Left cardiac atrium (tissue), 4 donors: ENCODE data around the gene MCC. TPM values are rescaled to one million over a fixed set of nuclear protein-coding genes. Genes with fewer than 3 reads are reported as not detected.
A peak's percentile ranks its signal among the peaks of the same experiment; 100 is the strongest.

ENCODE experiments used
- ATAC-seq, 2 donors: fragments of 200-7000 bp; cut with Tn5 transposase; one replicate each; pipeline ENCODE4 v1.9.1; 2020; ENCODE audit warnings: mild to moderate bottlenecking in 2 of 2, moderate library complexity in 2 of 2
- DNase-seq: peaks from one replicate; pipeline ENCODE4 v3.0.0-alpha.2; 2020
- intact Hi-C, 2 donors: fragments of 100-400 bp; cut with DNase I; formaldehyde crosslinking; loops; one replicate each; pipeline versions ENCODE4 v1.14.1 to v1.15.1; 2022 to 2023
- total RNA-seq, 2 donors: library from RNA; stranded (reverse); fragmentation: NEBNext Ultra II Directional; extraction: Animal tissue kit (Norgen Biotek cat#: 25700); gene quantifications; one replicate each; pipeline ENCODE4 v1.2.1, GENCODE V29; 2021
- donor health status: DM: no; HTN: yes; CAD: no.
- donor health status: DM: no; HTN: yes; CAD: no; lungs with severe emphysema.
- donor health status: DM: yes; HTN: yes; CAD: no.
- donor health status: Dilated cardiomyopathy.

Gene MCC
- total RNA-seq, 2 donors from 2014 or later = 18.2 to 28.6 TPM

GRCh38 chr5:113203916-113204315, 284.3 kb downstream of the MCC start:
- intact Hi-C loops = loop anchor here (5.0 to 10.0 kb wide), 2 partner anchors 91 to 112 kb away; no protein-coding TSS in a partner anchor
- ATAC-seq = no peak
- DNase-seq = no peak

GRCh38 chr5:113202746-113203716, 285.2 kb downstream of the MCC start:
- intact Hi-C loops = loop anchor here (5.0 to 10.0 kb wide), 2 partner anchors 92 to 111 kb away; no protein-coding TSS in a partner anchor
- DNase-seq = peak; percentile 87
- peak; percentile 87 to 95 for ATAC-seq

- ATAC-seq = no peak
- DNase-seq = no peak
- intact Hi-C loops = loop anchor here (5.0 to 10.0 kb wide), 2 partner anchors 93 to 110 kb away; no protein-coding TSS in a partner anchor
Observed at GRCh38 chr5:113202287-113202686, 286.0 kb downstream of the MCC start.

GRCh38 chr5:113201715-113202114, 286.5 kb downstream of the MCC start:
- no peak for DNase-seq
- intact Hi-C loops = loop anchor here (5.0 to 10.0 kb wide), 2 partner anchors 93 to 109 kb away; no protein-coding TSS in a partner anchor
- no peak for ATAC-seq

GRCh38 chr5:113199122-113199905, 288.9 kb downstream of the MCC start:
- ATAC-seq = no peak
- DNase-seq = no peak
- intact Hi-C loops = no loop called here

- ATAC-seq (no peak), DNase-seq (no peak)
- intact Hi-C loops = no loop called here
Observed at GRCh38 chr5:113197456-113198200, 290.6 kb downstream of the MCC start.

GRCh38 chr5:113195771-113196170, 292.5 kb downstream of the MCC start:
- intact Hi-C loops = no loop called here
- DNase-seq = no peak
- ATAC-seq = no peak

- ATAC-seq (no peak), DNase-seq (no peak)
- intact Hi-C loops = no loop called here
Observed at GRCh38 chr5:113195251-113195650, 293.0 kb downstream of the MCC start.

GRCh38 chr5:113194591-113194990, 293.7 kb downstream of the MCC start:
- ATAC-seq (no peak), DNase-seq (no peak)
- intact Hi-C loops = no loop called here

- no peak for DNase-seq
- intact Hi-C loops = no loop called here
- no peak for ATAC-seq
Observed at GRCh38 chr5:113194125-113194524, 294.1 kb downstream of the MCC start.

- intact Hi-C loops = no loop called here
- ATAC-seq = no peak
- no peak for DNase-seq
Observed at GRCh38 chr5:113193311-113193978, 294.8 kb downstream of the MCC start.

- intact Hi-C loops = no loop called here
- DNase-seq (no peak), ATAC-seq (no peak)
Observed at GRCh38 chr5:113192541-113192940, 295.7 kb downstream of the MCC start.

- intact Hi-C loops = no loop called here
- no peak for ATAC-seq
- no peak for DNase-seq
Observed at GRCh38 chr5:113190347-113190746, 297.9 kb downstream of the MCC start.

- DNase-seq (no peak), ATAC-seq (no peak)
- intact Hi-C loops = no loop called here
Observed at GRCh38 chr5:113189291-113189690, 299.0 kb downstream of the MCC start.

GRCh38 chr5:113188436-113188835, 299.8 kb downstream of the MCC start:
- ATAC-seq (no peak), DNase-seq (no peak)
- intact Hi-C loops = no loop called here

GRCh38 chr5:113187906-113188305, 300.3 kb downstream of the MCC start:
- ATAC-seq (no peak), DNase-seq (no peak)
- intact Hi-C loops = no loop called here

GRCh38 chr5:113186061-113186460, 302.2 kb downstream of the MCC start:
- ATAC-seq (no peak), DNase-seq (no peak)
- intact Hi-C loops = no loop called here

- intact Hi-C loops = no loop called here
- ATAC-seq (no peak), DNase-seq (no peak)
Observed at GRCh38 chr5:113183694-113184093, 304.6 kb downstream of the MCC start.
